K562 (cell line): ENCODE results near the gene OR4D2. TPM values are rescaled to one million over a fixed set of nuclear protein-coding genes. Genes with fewer than 3 reads are reported as not detected.

Experiments
- BACH1 ChIP-seq: fragments of 200-800 bp; sonication (Bioruptor generic); IDR thresholded peaks from 2 replicates; pipeline ENCODE4 v1.6.1; 2016; ENCODE audit warnings: missing genetic modification characterization, missing compliant biosample characterization
- KLF10 ChIP-seq: fragments of 250-450 bp; sonication (Bioruptor Pico); IDR thresholded peaks from 2 replicates; pipeline ENCODE4 v1.6.1; 2021; ENCODE audit warnings: matching md5 sums
- NR1H2 ChIP-seq: sonication (generic); formaldehyde crosslinking; IDR thresholded peaks from 2 replicates; pipeline ENCODE4 v1.4.0; 2020; ENCODE audit warnings: mild to moderate bottlenecking, missing genetic modification reagents
- RNF2 ChIP-seq: sonication (generic); IDR thresholded peaks from 2 replicates; pipeline ENCODE4 v1.6.1; 2016
- TFAM ChIP-seq: fragments of 250-450 bp; sonication (Bioruptor Pico); conservative IDR thresholded peaks from 2 replicates; pipeline ENCODE4 v1.5.0; 2021; ENCODE audit warnings: mild to moderate bottlenecking, moderate library complexity
- YY1 ChIP-seq, 3 experiments: IDR thresholded peaks; 2 replicates each; pipeline ENCODE4 v1.6.1; 2011; ENCODE audit warnings: low read length in 2 of 3, mild to moderate bottlenecking in 2 of 3, moderate library complexity in 2 of 3, borderline replicate concordance in 1 of 3, control low read depth in 1 of 3, low read depth in 1 of 3; ENCODE audit not compliant: insufficient read depth in 3 of 3, insufficient replicate concordance in 2 of 3, control insufficient read depth in 1 of 3, insufficient read length in 1 of 3; ENCODE audit errors: extremely low read depth in 1 of 3
- ZNF174 ChIP-seq: fragments of 250-450 bp; sonication (Bioruptor Pico); IDR thresholded peaks from 2 replicates; pipeline ENCODE4 v1.4.0; 2020; ENCODE audit warnings: mild to moderate bottlenecking
- ZNF507 ChIP-seq: conservative IDR thresholded peaks from 2 replicates; pipeline ENCODE4 v1.6.1; 2017; ENCODE audit warnings: missing genetic modification characterization, missing compliant biosample characterization
- polyA plus RNA-seq, 8 experiments: library from polyadenylated mRNA; depleted of rRNA in 4 of 8; stranded (reverse) in 5 of 8; unstranded in 3 of 8; fragments of >200 nt; fragmentation: Nextera tagmentation in 2 of 8; fragmentation: Illumina TruSeq in 1 of 8; extraction: Ambion mirVana in 2 of 8; extraction: Trizol in 1 of 8; gene quantifications; 2 replicates each; pipeline versions ENCODE4 v1.2.1 to v1.2.3, GENCODE V29; 2011 to 2014; ENCODE audit warnings: inconsistent platforms in 1 of 8, missing spikeins in 1 of 8
- total RNA-seq, 7 experiments: library from RNA; depleted of rRNA in 6 of 7; stranded (reverse); fragments of >200 nt in 6 of 7; fragmentation: Illumina TruSeq in 2 of 7; extraction: Trizol in 2 of 7; gene quantifications; 2 replicates each; pipeline versions ENCODE4 v1.2.1 to v1.2.3, GENCODE V29; 2011 to 2021; ENCODE audit warnings: low replicate concordance in 1 of 7
- TF ChIP-seq, protein P1 (sequence below), 2 experiments: fragments of 450-650 bp; conservative IDR thresholded peaks; 2 replicates each; pipeline ENCODE4 v1.6.1; 2017; ENCODE audit warnings: mild to moderate bottlenecking in 2 of 2, moderate library complexity in 2 of 2
- TF ChIP-seq, protein P2 (sequence below), 2 experiments: IDR thresholded peaks; 2 replicates each; pipeline ENCODE4 v1.6.1; 2012; ENCODE audit warnings: improper control_type of control experiment in 2 of 2, low read depth in 2 of 2, low read length in 2 of 2, borderline replicate concordance in 1 of 2
- TF ChIP-seq, protein P3 (sequence below): fragments of 200-600 bp; sonication (generic); IDR thresholded peaks from one replicate; pipeline ENCODE4 v1.6.1; 2012; ENCODE audit warnings: mild to moderate bottlenecking, low read depth, low read length, inconsistent platforms

The OR4D2 gene
- total and polyA plus RNA-seq, 9 of the 15 experiments (the other 6 are each of a cell fraction or from before 2014, with no cell fraction given) = not detected

DNA sequence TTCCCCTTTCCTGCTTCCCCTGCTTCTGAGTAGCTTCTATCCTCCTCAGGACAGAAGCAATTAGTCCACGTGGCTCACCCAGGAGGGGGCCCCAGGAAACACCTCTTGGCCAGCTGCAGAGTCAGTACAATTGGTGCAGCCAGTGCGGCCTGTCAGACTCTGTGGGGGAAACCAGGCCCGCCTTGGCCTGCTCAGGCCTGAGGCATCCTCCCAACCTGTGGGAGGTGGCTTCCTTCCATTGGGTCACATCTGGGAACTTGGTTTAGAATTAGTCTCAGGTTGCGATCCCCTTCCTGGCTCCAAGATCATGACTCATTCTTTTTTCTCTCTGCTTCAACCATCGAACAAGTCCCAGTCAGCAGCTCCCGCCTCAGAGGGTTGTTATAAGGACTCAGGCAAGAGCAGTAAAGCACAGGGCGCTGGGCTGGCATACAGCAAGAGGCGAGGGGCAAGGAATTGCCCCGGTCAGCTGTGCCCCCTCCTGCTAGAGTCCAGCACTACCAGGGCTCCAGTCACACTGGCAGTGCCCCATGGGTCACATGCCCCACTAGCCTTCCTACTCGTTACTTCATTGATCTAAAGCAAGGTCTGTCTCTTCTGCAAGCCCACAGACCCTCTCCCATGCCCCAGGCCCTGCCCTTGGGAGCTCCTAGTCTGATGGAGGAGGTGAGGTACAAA lies 17.7 kb downstream of the OR4D2 start (continued):
- TF ChIP-seq YY1 (IDR thresholded peaks at IDR 0.05; ENCODE audit: borderline replicate concordance in 1 of 3, control insufficient read depth in 1 of 3, extremely low read depth in 1 of 3, insufficient read depth in 3 of 3, insufficient read length in 1 of 3, insufficient replicate concordance in 2 of 3, low read depth in 1 of 3, low read length in 2 of 3) (no peak), NR1H2 (CRISPR knock-in tag) (no peak), BACH1 (tag) (no peak), TFAM (CRISPR knock-in tag) (no peak), RNF2 (peak; percentile 55; the same call in 1 of the 2 replicates), KLF10 (CRISPR knock-in tag) (no peak), ZNF174 (CRISPR knock-in tag) (no peak), ZNF507 (tag) (no peak)
- TF ChIP-seq, protein P1, sequence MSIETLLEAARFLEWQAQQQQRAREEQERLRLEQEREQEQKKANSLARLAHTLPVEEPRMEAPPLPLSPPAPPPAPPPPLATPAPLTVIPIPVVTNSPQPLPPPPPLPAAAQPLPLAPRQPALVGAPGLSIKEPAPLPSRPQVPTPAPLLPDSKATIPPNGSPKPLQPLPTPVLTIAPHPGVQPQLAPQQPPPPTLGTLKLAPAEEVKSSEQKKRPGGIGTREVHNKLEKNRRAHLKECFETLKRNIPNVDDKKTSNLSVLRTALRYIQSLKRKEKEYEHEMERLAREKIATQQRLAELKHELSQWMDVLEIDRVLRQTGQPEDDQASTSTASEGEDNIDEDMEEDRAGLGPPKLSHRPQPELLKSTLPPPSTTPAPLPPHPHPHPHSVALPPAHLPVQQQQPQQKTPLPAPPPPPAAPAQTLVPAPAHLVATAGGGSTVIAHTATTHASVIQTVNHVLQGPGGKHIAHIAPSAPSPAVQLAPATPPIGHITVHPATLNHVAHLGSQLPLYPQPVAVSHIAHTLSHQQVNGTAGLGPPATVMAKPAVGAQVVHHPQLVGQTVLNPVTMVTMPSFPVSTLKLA (conservative IDR thresholded peaks at IDR 0.05) = peak; percentile 20 to 43; a peak in 1 of 4 replicates
- TF ChIP-seq, protein P2, sequence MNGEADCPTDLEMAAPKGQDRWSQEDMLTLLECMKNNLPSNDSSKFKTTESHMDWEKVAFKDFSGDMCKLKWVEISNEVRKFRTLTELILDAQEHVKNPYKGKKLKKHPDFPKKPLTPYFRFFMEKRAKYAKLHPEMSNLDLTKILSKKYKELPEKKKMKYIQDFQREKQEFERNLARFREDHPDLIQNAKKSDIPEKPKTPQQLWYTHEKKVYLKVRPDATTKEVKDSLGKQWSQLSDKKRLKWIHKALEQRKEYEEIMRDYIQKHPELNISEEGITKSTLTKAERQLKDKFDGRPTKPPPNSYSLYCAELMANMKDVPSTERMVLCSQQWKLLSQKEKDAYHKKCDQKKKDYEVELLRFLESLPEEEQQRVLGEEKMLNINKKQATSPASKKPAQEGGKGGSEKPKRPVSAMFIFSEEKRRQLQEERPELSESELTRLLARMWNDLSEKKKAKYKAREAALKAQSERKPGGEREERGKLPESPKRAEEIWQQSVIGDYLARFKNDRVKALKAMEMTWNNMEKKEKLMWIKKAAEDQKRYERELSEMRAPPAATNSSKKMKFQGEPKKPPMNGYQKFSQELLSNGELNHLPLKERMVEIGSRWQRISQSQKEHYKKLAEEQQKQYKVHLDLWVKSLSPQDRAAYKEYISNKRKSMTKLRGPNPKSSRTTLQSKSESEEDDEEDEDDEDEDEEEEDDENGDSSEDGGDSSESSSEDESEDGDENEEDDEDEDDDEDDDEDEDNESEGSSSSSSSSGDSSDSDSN (IDR thresholded peaks at IDR 0.05; ENCODE audit: borderline replicate concordance in 1 of 2, low read depth in 2 of 2, low read length in 2 of 2) = 0 out of 4 replicates have a peak, but pooled peaks of 1 of the 2 experiments have one; percentile 36
- TF ChIP-seq, protein P3, sequence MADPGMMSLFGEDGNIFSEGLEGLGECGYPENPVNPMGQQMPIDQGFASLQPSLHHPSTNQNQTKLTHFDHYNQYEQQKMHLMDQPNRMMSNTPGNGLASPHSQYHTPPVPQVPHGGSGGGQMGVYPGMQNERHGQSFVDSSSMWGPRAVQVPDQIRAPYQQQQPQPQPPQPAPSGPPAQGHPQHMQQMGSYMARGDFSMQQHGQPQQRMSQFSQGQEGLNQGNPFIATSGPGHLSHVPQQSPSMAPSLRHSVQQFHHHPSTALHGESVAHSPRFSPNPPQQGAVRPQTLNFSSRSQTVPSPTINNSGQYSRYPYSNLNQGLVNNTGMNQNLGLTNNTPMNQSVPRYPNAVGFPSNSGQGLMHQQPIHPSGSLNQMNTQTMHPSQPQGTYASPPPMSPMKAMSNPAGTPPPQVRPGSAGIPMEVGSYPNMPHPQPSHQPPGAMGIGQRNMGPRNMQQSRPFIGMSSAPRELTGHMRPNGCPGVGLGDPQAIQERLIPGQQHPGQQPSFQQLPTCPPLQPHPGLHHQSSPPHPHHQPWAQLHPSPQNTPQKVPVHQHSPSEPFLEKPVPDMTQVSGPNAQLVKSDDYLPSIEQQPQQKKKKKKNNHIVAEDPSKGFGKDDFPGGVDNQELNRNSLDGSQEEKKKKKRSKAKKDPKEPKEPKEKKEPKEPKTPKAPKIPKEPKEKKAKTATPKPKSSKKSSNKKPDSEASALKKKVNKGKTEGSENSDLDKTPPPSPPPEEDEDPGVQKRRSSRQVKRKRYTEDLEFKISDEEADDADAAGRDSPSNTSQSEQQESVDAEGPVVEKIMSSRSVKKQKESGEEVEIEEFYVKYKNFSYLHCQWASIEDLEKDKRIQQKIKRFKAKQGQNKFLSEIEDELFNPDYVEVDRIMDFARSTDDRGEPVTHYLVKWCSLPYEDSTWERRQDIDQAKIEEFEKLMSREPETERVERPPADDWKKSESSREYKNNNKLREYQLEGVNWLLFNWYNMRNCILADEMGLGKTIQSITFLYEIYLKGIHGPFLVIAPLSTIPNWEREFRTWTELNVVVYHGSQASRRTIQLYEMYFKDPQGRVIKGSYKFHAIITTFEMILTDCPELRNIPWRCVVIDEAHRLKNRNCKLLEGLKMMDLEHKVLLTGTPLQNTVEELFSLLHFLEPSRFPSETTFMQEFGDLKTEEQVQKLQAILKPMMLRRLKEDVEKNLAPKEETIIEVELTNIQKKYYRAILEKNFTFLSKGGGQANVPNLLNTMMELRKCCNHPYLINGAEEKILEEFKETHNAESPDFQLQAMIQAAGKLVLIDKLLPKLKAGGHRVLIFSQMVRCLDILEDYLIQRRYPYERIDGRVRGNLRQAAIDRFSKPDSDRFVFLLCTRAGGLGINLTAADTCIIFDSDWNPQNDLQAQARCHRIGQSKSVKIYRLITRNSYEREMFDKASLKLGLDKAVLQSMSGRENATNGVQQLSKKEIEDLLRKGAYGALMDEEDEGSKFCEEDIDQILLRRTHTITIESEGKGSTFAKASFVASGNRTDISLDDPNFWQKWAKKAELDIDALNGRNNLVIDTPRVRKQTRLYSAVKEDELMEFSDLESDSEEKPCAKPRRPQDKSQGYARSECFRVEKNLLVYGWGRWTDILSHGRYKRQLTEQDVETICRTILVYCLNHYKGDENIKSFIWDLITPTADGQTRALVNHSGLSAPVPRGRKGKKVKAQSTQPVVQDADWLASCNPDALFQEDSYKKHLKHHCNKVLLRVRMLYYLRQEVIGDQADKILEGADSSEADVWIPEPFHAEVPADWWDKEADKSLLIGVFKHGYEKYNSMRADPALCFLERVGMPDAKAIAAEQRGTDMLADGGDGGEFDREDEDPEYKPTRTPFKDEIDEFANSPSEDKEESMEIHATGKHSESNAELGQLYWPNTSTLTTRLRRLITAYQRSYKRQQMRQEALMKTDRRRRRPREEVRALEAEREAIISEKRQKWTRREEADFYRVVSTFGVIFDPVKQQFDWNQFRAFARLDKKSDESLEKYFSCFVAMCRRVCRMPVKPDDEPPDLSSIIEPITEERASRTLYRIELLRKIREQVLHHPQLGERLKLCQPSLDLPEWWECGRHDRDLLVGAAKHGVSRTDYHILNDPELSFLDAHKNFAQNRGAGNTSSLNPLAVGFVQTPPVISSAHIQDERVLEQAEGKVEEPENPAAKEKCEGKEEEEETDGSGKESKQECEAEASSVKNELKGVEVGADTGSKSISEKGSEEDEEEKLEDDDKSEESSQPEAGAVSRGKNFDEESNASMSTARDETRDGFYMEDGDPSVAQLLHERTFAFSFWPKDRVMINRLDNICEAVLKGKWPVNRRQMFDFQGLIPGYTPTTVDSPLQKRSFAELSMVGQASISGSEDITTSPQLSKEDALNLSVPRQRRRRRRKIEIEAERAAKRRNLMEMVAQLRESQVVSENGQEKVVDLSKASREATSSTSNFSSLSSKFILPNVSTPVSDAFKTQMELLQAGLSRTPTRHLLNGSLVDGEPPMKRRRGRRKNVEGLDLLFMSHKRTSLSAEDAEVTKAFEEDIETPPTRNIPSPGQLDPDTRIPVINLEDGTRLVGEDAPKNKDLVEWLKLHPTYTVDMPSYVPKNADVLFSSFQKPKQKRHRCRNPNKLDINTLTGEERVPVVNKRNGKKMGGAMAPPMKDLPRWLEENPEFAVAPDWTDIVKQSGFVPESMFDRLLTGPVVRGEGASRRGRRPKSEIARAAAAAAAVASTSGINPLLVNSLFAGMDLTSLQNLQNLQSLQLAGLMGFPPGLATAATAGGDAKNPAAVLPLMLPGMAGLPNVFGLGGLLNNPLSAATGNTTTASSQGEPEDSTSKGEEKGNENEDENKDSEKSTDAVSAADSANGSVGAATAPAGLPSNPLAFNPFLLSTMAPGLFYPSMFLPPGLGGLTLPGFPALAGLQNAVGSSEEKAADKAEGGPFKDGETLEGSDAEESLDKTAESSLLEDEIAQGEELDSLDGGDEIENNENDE = no peak
